Measurements from ENCODE around the gene TNFRSF17. TPM values are rescaled to one million over a fixed set of nuclear protein-coding genes. Genes with fewer than 3 reads are reported as not detected.
"Not testable (repeated sequence)": the region's sequence is repeated elsewhere in the genome, so short reads cannot be mapped to it uniquely, and the experiment has no call there.

TNFRSF17 gene
- total RNA-seq, 2 donors from 2014 or later = 0.45 TPM; not detected in 1

GRCh38 chr16:11956558-11956957 lies 8.5 kb upstream of the TNFRSF17 start:
- H3K4me3 Mint-ChIP-seq = no peak overlapping the region
- DNase-seq (no peak), ATAC-seq (no peak)
- H3K4me1 Mint-ChIP-seq = no peaks in the 10 kb centered on the region
- no peak overlapping the region for H3K27ac Mint-ChIP-seq
- H3K9me3 ChIP-seq (ENCODE audit: control insufficient read depth, low read length, poor library complexity, severe bottlenecking) = no peaks in the 10 kb centered on the region
- no peaks in the 10 kb centered on the region for H3K27me3 Mint-ChIP-seq
- H3K36me3 Mint-ChIP-seq (ENCODE audit: low read depth) = no peaks in the 10 kb centered on the region

GRCh38 chr16:11957591-11958395 lies 7.2 kb upstream of the TNFRSF17 start:
- Mint-ChIP-seq H3K4me1 (no peaks in the 10 kb centered on the region), H3K36me3 (ENCODE audit: low read depth) (no peaks in the 10 kb centered on the region), H3K27me3 (no peaks in the 10 kb centered on the region), H3K4me3 (no peak overlapping the region), H3K27ac (no peak overlapping the region)
- no peaks in the 10 kb centered on the region for H3K9me3 ChIP-seq (ENCODE audit: control insufficient read depth, low read length, poor library complexity, severe bottlenecking)
- DNase-seq (no peak), ATAC-seq (no peak)

GRCh38 chr16:11962457-11962856 lies 2.6 kb upstream of the TNFRSF17 start:
- not testable (repeated sequence) for ATAC-seq; H3K36me3 Mint-ChIP-seq (ENCODE audit: low read depth); H3K27ac Mint-ChIP-seq; H3K9me3 ChIP-seq (ENCODE audit: control insufficient read depth, low read length, poor library complexity, severe bottlenecking); H3K27me3 Mint-ChIP-seq; H3K4me1 Mint-ChIP-seq; DNase-seq
- H3K4me3 Mint-ChIP-seq = peak overlapping the region; percentile 25

GRCh38 chr16:11962978-11963377 lies 2.0 kb upstream of the TNFRSF17 start:
- H3K27ac Mint-ChIP-seq; DNase-seq; H3K27me3 Mint-ChIP-seq; ATAC-seq; H3K4me1 Mint-ChIP-seq; H3K9me3 ChIP-seq (ENCODE audit: control insufficient read depth, low read length, poor library complexity, severe bottlenecking); H3K36me3 Mint-ChIP-seq (ENCODE audit: low read depth): not testable (repeated sequence)
- peak overlapping the region; percentile 25 for H3K4me3 Mint-ChIP-seq

- Mint-ChIP-seq H3K4me1 (peaks cover 4% of the 10 kb centered on the region), H3K27ac (no peak overlapping the region), H3K27me3 (no peaks in the 10 kb centered on the region), H3K4me3 (no peak overlapping the region), H3K36me3 (ENCODE audit: low read depth) (no peaks in the 10 kb centered on the region)
- H3K9me3 ChIP-seq (ENCODE audit: control insufficient read depth, low read length, poor library complexity, severe bottlenecking) = no peaks in the 10 kb centered on the region
- DNase-seq = no peak
- ATAC-seq = no peak
Observed at GRCh38 chr16:11963706-11964105, 1.3 kb upstream of the TNFRSF17 start.

- Mint-ChIP-seq H3K27me3 (no peaks in the 10 kb centered on the region), H3K27ac (no peak overlapping the region), H3K4me3 (no peak overlapping the region), H3K36me3 (ENCODE audit: low read depth) (no peaks in the 10 kb centered on the region), H3K4me1 (peaks cover 4% of the 10 kb centered on the region)
- DNase-seq (no peak), ATAC-seq (no peak)
- no peaks in the 10 kb centered on the region for H3K9me3 ChIP-seq (ENCODE audit: control insufficient read depth, low read length, poor library complexity, severe bottlenecking)
Observed at GRCh38 chr16:11966173-11966572, 1.2 kb downstream of the TNFRSF17 start.

GRCh38 chr16:11967195-11967911 lies 2.3 kb downstream of the TNFRSF17 start:
- peak overlapping the region; percentile 21 for H3K4me3 Mint-ChIP-seq
- no peaks in the 10 kb centered on the region for H3K36me3 Mint-ChIP-seq (ENCODE audit: low read depth)
- H3K4me1 Mint-ChIP-seq = peaks cover 4% of the 10 kb centered on the region
- DNase-seq (no peak), ATAC-seq (no peak)
- H3K27me3 Mint-ChIP-seq = no peaks in the 10 kb centered on the region
- no peak overlapping the region for H3K27ac Mint-ChIP-seq
- H3K9me3 ChIP-seq (ENCODE audit: control insufficient read depth, low read length, poor library complexity, severe bottlenecking) = no peaks in the 10 kb centered on the region

- no peaks in the 10 kb centered on the region for H3K9me3 ChIP-seq (ENCODE audit: control insufficient read depth, low read length, poor library complexity, severe bottlenecking)
- Mint-ChIP-seq H3K36me3 (ENCODE audit: low read depth) (no peaks in the 10 kb centered on the region), H3K27me3 (no peaks in the 10 kb centered on the region), H3K27ac (no peak overlapping the region), H3K4me1 (peaks cover 4% of the 10 kb centered on the region), H3K4me3 (no peak overlapping the region)
- DNase-seq (no peak), ATAC-seq (no peak)
Observed at GRCh38 chr16:11968577-11968976, 3.6 kb downstream of the TNFRSF17 start.

GRCh38 chr16:11970292-11970691 lies 5.3 kb downstream of the TNFRSF17 start:
- not testable (repeated sequence) for H3K4me3 Mint-ChIP-seq; DNase-seq; H3K27ac Mint-ChIP-seq; ATAC-seq; H3K36me3 Mint-ChIP-seq (ENCODE audit: low read depth); H3K9me3 ChIP-seq (ENCODE audit: control insufficient read depth, low read length, poor library complexity, severe bottlenecking); H3K27me3 Mint-ChIP-seq; H3K4me1 Mint-ChIP-seq

GRCh38 chr16:11972128-11972527 lies 7.1 kb downstream of the TNFRSF17 start:
- peaks cover 15% of the 10 kb centered on the region for H3K4me1 Mint-ChIP-seq
- no peaks in the 10 kb centered on the region for H3K9me3 ChIP-seq (ENCODE audit: control insufficient read depth, low read length, poor library complexity, severe bottlenecking)
- ATAC-seq (no peak), DNase-seq (no peak)
- no peak overlapping the region for H3K4me3 Mint-ChIP-seq
- no peaks in the 10 kb centered on the region for H3K27me3 Mint-ChIP-seq
- no peaks in the 10 kb centered on the region for H3K36me3 Mint-ChIP-seq (ENCODE audit: low read depth)
- no peak overlapping the region for H3K27ac Mint-ChIP-seq

- Mint-ChIP-seq H3K4me1 (peaks cover 24% of the 10 kb centered on the region), H3K27me3 (no peaks in the 10 kb centered on the region), H3K4me3 (no peak overlapping the region), H3K27ac (no peak overlapping the region), H3K36me3 (ENCODE audit: low read depth) (no peaks in the 10 kb centered on the region)
- ATAC-seq = no peak
- no peaks in the 10 kb centered on the region for H3K9me3 ChIP-seq (ENCODE audit: control insufficient read depth, low read length, poor library complexity, severe bottlenecking)
- no peak for DNase-seq
Observed at GRCh38 chr16:11973070-11973469, 8.1 kb downstream of the TNFRSF17 start.

- peak overlapping the region; percentile 96 for H3K27ac Mint-ChIP-seq
- H3K4me1 Mint-ChIP-seq = peaks cover 35% of the 10 kb centered on the region
- H3K4me3 Mint-ChIP-seq = peak overlapping the region; percentile 97
- no peak for DNase-seq
- H3K9me3 ChIP-seq (ENCODE audit: control insufficient read depth, low read length, poor library complexity, severe bottlenecking) = no peaks in the 10 kb centered on the region
- no peaks in the 10 kb centered on the region for H3K36me3 Mint-ChIP-seq (ENCODE audit: low read depth)
- H3K27me3 Mint-ChIP-seq = no peaks in the 10 kb centered on the region
- no peak for ATAC-seq
Observed at GRCh38 chr16:11976850-11977375, 11.9 kb downstream of the TNFRSF17 start.

- Mint-ChIP-seq H3K27ac (peak overlapping the region; percentile 96), H3K4me1 (peaks cover 37% of the 10 kb centered on the region), H3K4me3 (peak overlapping the region; percentile 97), H3K36me3 (ENCODE audit: low read depth) (no peaks in the 10 kb centered on the region), H3K27me3 (no peaks in the 10 kb centered on the region)
- ATAC-seq (no peak), DNase-seq (no peak)
- no peaks in the 10 kb centered on the region for H3K9me3 ChIP-seq (ENCODE audit: control insufficient read depth, low read length, poor library complexity, severe bottlenecking)
Observed at GRCh38 chr16:11977376-11978041, 12.5 kb downstream of the TNFRSF17 start.

Measured in T-helper 17 cell (primary cell).